Ovary (tissue), 9 donors: Measurements from ENCODE around the gene GOLT1A. TPM values are rescaled to one million over a fixed set of nuclear protein-coding genes. Genes with fewer than 3 reads are reported as not detected.

Experiments used
- DNase-seq, 5 donors: peaks; one replicate each; pipeline ENCODE4 v3.0.0-alpha.2; 2019 to 2020
- H3K27ac ChIP-seq, 2 donors: fragments of 200-600 bp; one replicate each; pipeline versions ENCODE4 v1.5.1 to v1.8.0; 2019 to 2022
- H3K27me3 ChIP-seq: fragments of 200-600 bp; one replicate; pipeline ENCODE4 v1.8.0; 2022
- H3K36me3 ChIP-seq: fragments of 200-600 bp; sonication (generic); one replicate; pipeline ENCODE4 v1.5.1; 2019
- H3K4me1 ChIP-seq: one replicate; pipeline ENCODE4 v1.8.1; 2013; ENCODE audit warnings: mild to moderate bottlenecking, moderate library complexity; ENCODE audit not compliant: insufficient read depth
- H3K4me3 ChIP-seq: fragments of 200-600 bp; sonication (generic); one replicate; pipeline ENCODE4 v1.5.1; 2017
- H3K9me3 ChIP-seq, 2 donors: fragments of 200-600 bp in 1 of 2; sonication (generic) in 1 of 2; one replicate each; pipeline versions ENCODE4 v1.5.1 to v1.8.1; 2013 to 2019; ENCODE audit warnings: mild to moderate bottlenecking in 1 of 2, moderate library complexity in 1 of 2
- CTCF ChIP-seq, 3 donors: fragments of 450-650 bp in 2 of 3; fragments of 200-600 bp in 1 of 3; IDR thresholded peaks; one replicate each; pipeline versions ENCODE4 v1.5.1 to v1.8.0; 2016 to 2022; ENCODE audit warnings: antibody characterized with exemption in 3 of 3, mild to moderate bottlenecking in 1 of 3
- EP300 ChIP-seq: sonication (generic); formaldehyde crosslinking; IDR thresholded peaks from one replicate; pipeline ENCODE4 v1.6.1; 2017; ENCODE audit warnings: antibody characterized with exemption
- POLR2A ChIP-seq: fragments of 450-650 bp; IDR thresholded peaks from one replicate; pipeline ENCODE4 v1.6.1; 2017; ENCODE audit warnings: antibody characterized with exemption, mild to moderate bottlenecking, moderate library complexity
- WGBS, 3 donors: extraction: QIAGEN DNeasy Blood & Tissue Kit in 1 of 3; methylation state at CpG; one replicate each; pipeline versions ENCODE4 v1.1.5 to v1.1.7; 2013 to 2017; 5-methylcytosine and 5-hydroxymethylcytosine counted together
- intact Hi-C, 4 donors: fragments of 100-400 bp; cut with DNase I; formaldehyde crosslinking; loops; one replicate each; pipeline versions ENCODE4 v1.11.0 to v1.15.1; 2022 to 2023
- polyA plus RNA-seq, 2 donors: library from polyadenylated mRNA; stranded (reverse); fragments of 200-250 nt in 1 of 2; fragments of 350-450 nt in 1 of 2; fragmentation: Illumina TruSeq in 1 of 2; extraction: RNeasy Lipid Tissue Mini Kit (QIAGEN cat#74804) in 1 of 2; gene quantifications; one replicate each; pipeline ENCODE4 v1.2.3, GENCODE V29; 2013 to 2014
- total RNA-seq, 7 donors: library from RNA; depleted of rRNA in 2 of 7; stranded (reverse); fragments of >200 nt in 2 of 7; fragmentation: NEBNext Ultra II Directional in 3 of 7; extraction: Animal tissue kit (Norgen Biotek cat#: 25700) in 3 of 7; gene quantifications; one replicate each; pipeline versions ENCODE4 v1.1.0 to v1.2.4, GENCODE V29; 2016 to 2023
- donor health status: DM: no; HTN: no; CAD: no; lungs with moderate emphysema.
- donor health status: DM: no; HTN: no; CAD: no.
- donor health status: Bipolar disorder and iron deficiency.
- donor health status: DM: yes; HTN: yes; CAD: no.
- donor health status: DM: no; HTN: no; CAD: no.
- donor health status: DM: yes; HTN: yes; CAD: no.

GOLT1A gene
- total and polyA plus RNA-seq, 9 donors, result 0.27 to 3.9 (median 0.41) TPM; not detected in 6

GRCh38 chr1:204212715-204213114 is 1.1 kb downstream of the GOLT1A start:
- TF ChIP-seq CTCF (IDR thresholded peaks at IDR 0.05), result no peak
- no peak for TF ChIP-seq POLR2A
- TF ChIP-seq EP300, result no peak
- no peak overlapping the region for H3K27ac ChIP-seq
- no peaks in the 10 kb centered on the region for H3K36me3 ChIP-seq
- WGBS, 3 donors, result 94% methylated on average over 3 of the region's 3 CpGs
- H3K9me3 ChIP-seq, result no peaks in the 10 kb centered on the region
- no peaks in the 10 kb centered on the region for H3K27me3 ChIP-seq
- H3K4me1 ChIP-seq, result no peaks in the 10 kb centered on the region
- intact Hi-C loops, result loop anchor here (5.0 to 10.0 kb wide), 4 partner anchors 150 to 508 kb away; partner anchors contain the start of gene SNRPE (in 1 of the 4)
- no peak overlapping the region for H3K4me3 ChIP-seq
- DNase-seq, result no peak

GRCh38 chr1:204211046-204211445 is 2.7 kb downstream of the GOLT1A start:
- 77 to 86% (median 85%) methylated on average over 7 of the region's 7 CpGs for WGBS, 3 donors
- no peak for TF ChIP-seq CTCF (IDR thresholded peaks at IDR 0.05)
- TF ChIP-seq POLR2A, result no peak
- no peak for TF ChIP-seq EP300
- Histone ChIP-seq H3K4me1 (peaks cover 1% of the 10 kb centered on the region), H3K4me3 (no peak overlapping the region), H3K9me3 (no peaks in the 10 kb centered on the region), H3K27ac (no peak overlapping the region), H3K36me3 (no peaks in the 10 kb centered on the region), H3K27me3 (no peaks in the 10 kb centered on the region)
- DNase-seq, result no peak
- intact Hi-C loops, result loop anchor here (5.0 to 10.0 kb wide), 4 partner anchors 151 to 506 kb away; partner anchors contain the start of gene SNRPE (in 1 of the 4)

- 16 to 20% (median 18%) methylated on average over 13 of the region's 13 CpGs for WGBS, 3 donors
- no peaks in the 10 kb centered on the region for H3K36me3 ChIP-seq
- H3K4me1 ChIP-seq, result peaks cover 1% of the 10 kb centered on the region
- H3K27me3 ChIP-seq, result no peaks in the 10 kb centered on the region
- intact Hi-C loops, result loop anchor here in 2 of 4 donors (5.0 kb wide), 2 partner anchors 45 to 345 kb away; partner anchors contain the start of gene SNRPE (in 1 of the 2)
- TF ChIP-seq POLR2A, result no peak
- peak; percentile 66 to 75 (median 72) for TF ChIP-seq CTCF (IDR thresholded peaks at IDR 0.05)
- H3K27ac ChIP-seq, result no peak overlapping the region
- H3K9me3 ChIP-seq, result no peaks in the 10 kb centered on the region
- DNase-seq, result peak; percentile 54 to 77 (median 75)
- H3K4me3 ChIP-seq, result no peak overlapping the region
Observed at GRCh38 chr1:204207136-204207616, 6.6 kb downstream of the GOLT1A start.

- Histone ChIP-seq H3K4me3 (no peak overlapping the region), H3K9me3 (no peaks in the 10 kb centered on the region), H3K4me1 (peaks cover 1% of the 10 kb centered on the region), H3K27me3 (no peaks in the 10 kb centered on the region), H3K27ac (no peak overlapping the region), H3K36me3 (no peaks in the 10 kb centered on the region)
- 20 to 26% (median 22%) methylated on average over 2 of the region's 2 CpGs for WGBS, 3 donors
- intact Hi-C loops, result loop anchor here in 2 of 4 donors (5.0 kb wide), 2 partner anchors 44 to 344 kb away; partner anchors contain the start of gene SNRPE (in 1 of the 2)
- DNase-seq, result no peak
- no peak for TF ChIP-seq EP300
- TF ChIP-seq POLR2A, result no peak
- TF ChIP-seq CTCF (IDR thresholded peaks at IDR 0.05), result no peak
Observed at GRCh38 chr1:204206121-204206520, 7.7 kb downstream of the GOLT1A start.
